Neural cell (in vitro differentiated cells): ENCODE results near the gene MLLT1. TPM values are rescaled to one million over a fixed set of nuclear protein-coding genes. Genes with fewer than 3 reads are reported as not detected.

Experiments
- H2AFZ ChIP-seq: fragments of 200-600, 300-800 bp; sonication (generic), shearing (Covaris generic); 2 replicates; pipeline ENCODE4 v1.6.0; 2014; ENCODE audit warnings: low read depth, mild to moderate bottlenecking, antibody characterized with exemption, low read length, moderate library complexity
- H3F3A ChIP-seq: fragments of 200-600 bp; shearing (Covaris generic); 2 replicates; pipeline ENCODE4 v1.6.1; 2016; ENCODE audit warnings: mild to moderate bottlenecking, moderate library complexity, mixed read lengths, antibody characterized with exemption, low read length; ENCODE audit not compliant: insufficient read depth, poor library complexity, severe bottlenecking
- H3K27ac ChIP-seq: fragments of 200-600, 300-800 bp; sonication (generic), shearing (Covaris generic); 2 replicates; pipeline ENCODE4 v1.5.1; 2014; ENCODE audit warnings: mild to moderate bottlenecking, low read length, moderate library complexity
- H3K27me3 ChIP-seq: fragments of 300-800, 200-600 bp; sonication (generic), shearing (Covaris generic); 2 replicates; pipeline ENCODE4 v1.6.0; 2014; ENCODE audit warnings: mild to moderate bottlenecking, low read depth, low read length, moderate library complexity; ENCODE audit not compliant: insufficient read depth
- H3K36me3 ChIP-seq: fragments of 300-800, 200-600 bp; sonication (generic), shearing (Covaris generic); 2 replicates; pipeline ENCODE4 v1.5.1; 2014; ENCODE audit warnings: mild to moderate bottlenecking, antibody characterized with exemption, low read length, moderate library complexity; ENCODE audit not compliant: insufficient read depth
- H3K4me2 ChIP-seq: fragments of 300-800, 200-600 bp; sonication (generic), shearing (Covaris generic); 2 replicates; pipeline ENCODE4 v1.6.0; 2014; ENCODE audit warnings: mild to moderate bottlenecking, low read length
- H3K4me3 ChIP-seq: fragments of 300-800, 200-600 bp; sonication (generic), shearing (Covaris generic); 2 replicates; pipeline ENCODE4 v1.5.1; 2014; ENCODE audit warnings: mild to moderate bottlenecking, low read length, moderate library complexity
- H3K79me2 ChIP-seq: fragments of 200-600 bp; shearing (Covaris generic); replicated peaks from 2 replicates; pipeline ENCODE4 v1.6.0; 2014; ENCODE audit warnings: mild to moderate bottlenecking, low read length, moderate library complexity; ENCODE audit not compliant: insufficient read depth
- H3K9ac ChIP-seq: fragments of 300-800, 200-600 bp; sonication (generic), shearing (Covaris generic); 2 replicates; pipeline ENCODE4 v1.6.1; 2016; ENCODE audit warnings: mild to moderate bottlenecking, low read length, mixed read lengths
- H3K9me2 ChIP-seq: fragments of 200-600 bp; shearing (Covaris generic); 2 replicates; pipeline ENCODE4 v1.6.1; 2016; ENCODE audit warnings: mild to moderate bottlenecking, low read length, mixed read lengths; ENCODE audit not compliant: insufficient read depth
- H3K9me3 ChIP-seq: fragments of 200-600, 300-800 bp; sonication (generic), shearing (Covaris generic); 2 replicates; pipeline ENCODE4 v1.6.1; 2016; ENCODE audit warnings: mild to moderate bottlenecking, mixed run types, low read length, moderate library complexity, mixed read lengths
- H4K20me1 ChIP-seq: fragments of 200-600 bp; shearing (Covaris generic); 2 replicates; pipeline ENCODE4 v1.6.1; 2016; ENCODE audit warnings: mild to moderate bottlenecking, mixed run types; ENCODE audit not compliant: insufficient read depth
- CTCF ChIP-seq: fragments of 450-650 bp; IDR thresholded peaks from 2 replicates; pipeline ENCODE4 v1.5.1; 2014; ENCODE audit warnings: antibody characterized with exemption, mild to moderate bottlenecking, moderate library complexity; ENCODE audit not compliant: poor library complexity, severe bottlenecking
- EP300 ChIP-seq: fragments of 450-650 bp; conservative IDR thresholded peaks from 2 replicates; pipeline ENCODE4 v1.6.1; 2014; ENCODE audit warnings: antibody characterized with exemption, mild to moderate bottlenecking, moderate library complexity; ENCODE audit not compliant: poor library complexity, severe bottlenecking
- EZH2 ChIP-seq: fragments of 200-600, 300-800 bp; shearing (Covaris generic), sonication (generic); IDR thresholded peaks from 2 replicates; pipeline ENCODE4 v1.6.1; 2014; ENCODE audit warnings: antibody characterized with exemption, low read length, borderline replicate concordance, mild to moderate bottlenecking; ENCODE audit not compliant: insufficient read depth, poor library complexity, severe bottlenecking
- MXI1 ChIP-seq: fragments of 450-650 bp; conservative IDR thresholded peaks from 2 replicates; pipeline ENCODE4 v1.6.1; 2014; ENCODE audit warnings: antibody characterized with exemption, mild to moderate bottlenecking; ENCODE audit not compliant: poor library complexity, severe bottlenecking
- POLR2AphosphoS5 ChIP-seq: IDR thresholded peaks from 2 replicates; pipeline ENCODE4 v1.6.1; 2012
- RAD21 ChIP-seq: fragments of 450-650 bp; conservative IDR thresholded peaks from 2 replicates; pipeline ENCODE4 v1.6.1; 2014; ENCODE audit warnings: antibody characterized with exemption, mild to moderate bottlenecking, moderate library complexity
- REST ChIP-seq: IDR thresholded peaks from 2 replicates; pipeline ENCODE4 v1.6.1; 2012; ENCODE audit warnings: borderline replicate concordance
- SMC3 ChIP-seq: fragments of 450-650 bp; conservative IDR thresholded peaks from 2 replicates; pipeline ENCODE4 v1.6.1; 2014; ENCODE audit warnings: antibody characterized with exemption, mild to moderate bottlenecking, moderate library complexity; ENCODE audit not compliant: poor library complexity
- TAF1 ChIP-seq: IDR thresholded peaks from 2 replicates; pipeline ENCODE4 v1.6.1; 2012; ENCODE audit warnings: low read depth
- polyA minus RNA-seq: library from RNA; depleted of rRNA, polyadenylated mRNA; stranded (reverse); fragments of >200 nt; gene quantifications from 2 replicates; pipeline ENCODE4 v1.2.3, GENCODE V29; 2014
- polyA plus RNA-seq: library from polyadenylated mRNA; depleted of rRNA; stranded (reverse); fragments of >200 nt; gene quantifications from 2 replicates; pipeline ENCODE4 v1.2.3, GENCODE V29; 2014

MLLT1 gene
- 34.0 and 39.3 TPM in 2 replicates for polyA plus RNA-seq
- polyA minus RNA-seq: 32.0 and 43.3 TPM in 2 replicates

- Histone ChIP-seq H4K20me1 (no peaks in the 10 kb centered on the region), H3K36me3 (no peaks in the 10 kb centered on the region), H3K4me2 (peak within 1 kb of the TSS; percentile 78), H3K4me3 (peak within 1 kb of the TSS; percentile 91), H3K9ac (peak within 1 kb of the TSS; percentile 90), H3K9me2 (no peaks in the 10 kb centered on the region), H3K27ac (peak within 1 kb of the TSS; percentile 58), H3F3A (no peaks in the 10 kb centered on the region), H2AFZ (no peak within 1 kb of the TSS), H3K9me3 (no peaks in the 10 kb centered on the region), H3K27me3 (no peaks in the 10 kb centered on the region), H3K79me2 (peaks cover 43% of the 10 kb centered on the region)
- TF ChIP-seq RAD21: peak; percentile 55
- TF ChIP-seq EZH2: no peak
- TF ChIP-seq EP300: no peak
- no peak for TF ChIP-seq REST
- TF ChIP-seq MXI1: peak; percentile 83
- peak; percentile 71 for TF ChIP-seq SMC3
- TF ChIP-seq CTCF: peak; percentile 72
- no peak for TF ChIP-seq TAF1
- peak; percentile 59 for TF ChIP-seq POLR2AphosphoS5
These were observed at the start of gene MLLT1 for GRCh38 chr19:6279931-6280591. Gene MLLT1 (minus strand): TSS chr19:6279975. CDS start chr19:6279784, 191 bp downstream.

- no peaks in the 10 kb centered on the region for H3F3A ChIP-seq
- H3K27me3 ChIP-seq: no peaks in the 10 kb centered on the region
- no peak overlapping the region for H2AFZ ChIP-seq
- H3K79me2 ChIP-seq: no peaks in the 10 kb centered on the region
- H3K27ac ChIP-seq: no peak overlapping the region
- H3K9ac ChIP-seq: no peak overlapping the region
- H3K9me3 ChIP-seq: no peaks in the 10 kb centered on the region
- no peak overlapping the region for H3K4me2 ChIP-seq
- no peak for TF ChIP-seq SMC3
- no peak for TF ChIP-seq MXI1
- no peak for TF ChIP-seq RAD21
- H3K36me3 ChIP-seq: no peaks in the 10 kb centered on the region
- H4K20me1 ChIP-seq: no peaks in the 10 kb centered on the region
- H3K4me3 ChIP-seq: no peak overlapping the region
- no peaks in the 10 kb centered on the region for H3K9me2 ChIP-seq
These were observed 47.0 kb upstream of the MLLT1 start for GRCh38 chr19:6326815-6327214.
